Activated CD8-positive, alpha-beta memory T cell treated with anti-CD3 and anti-CD28 coated beads for 48 hours (primary cell): Measurements from ENCODE around the gene DLK2.
"Not testable (repeated sequence)": the region's sequence is repeated elsewhere in the genome, so short reads cannot be mapped to it uniquely, and the experiment has no call there.

Experiments
- DNase-seq, 3 experiments: peaks; one replicate each; pipeline ENCODE4 v3.0.0-alpha.2; 2020; ENCODE audit warnings: low read depth in 2 of 3, low spot score in 2 of 3

The DLK2 gene

DNA sequence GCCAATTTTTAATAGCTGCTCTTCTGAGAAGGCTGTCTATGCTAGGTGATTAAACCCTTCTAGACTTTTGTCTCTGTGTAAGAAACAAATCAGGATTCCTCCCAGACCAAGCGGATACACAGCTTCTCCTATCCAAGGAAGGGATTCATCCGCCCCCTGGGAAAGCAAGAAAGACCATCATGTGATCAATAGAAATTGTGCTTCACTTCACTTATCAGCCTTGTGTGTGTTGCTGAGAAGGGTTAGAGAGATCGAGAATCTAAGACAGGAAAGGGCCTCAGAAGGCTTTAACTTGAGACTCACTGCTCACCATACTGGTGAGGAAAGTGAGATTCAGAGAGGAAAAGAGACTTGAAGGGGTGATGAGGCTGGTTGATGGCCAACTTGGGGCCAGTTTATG is 26.5 kb downstream of the DLK2 start:
- no peak for DNase-seq

DNA sequence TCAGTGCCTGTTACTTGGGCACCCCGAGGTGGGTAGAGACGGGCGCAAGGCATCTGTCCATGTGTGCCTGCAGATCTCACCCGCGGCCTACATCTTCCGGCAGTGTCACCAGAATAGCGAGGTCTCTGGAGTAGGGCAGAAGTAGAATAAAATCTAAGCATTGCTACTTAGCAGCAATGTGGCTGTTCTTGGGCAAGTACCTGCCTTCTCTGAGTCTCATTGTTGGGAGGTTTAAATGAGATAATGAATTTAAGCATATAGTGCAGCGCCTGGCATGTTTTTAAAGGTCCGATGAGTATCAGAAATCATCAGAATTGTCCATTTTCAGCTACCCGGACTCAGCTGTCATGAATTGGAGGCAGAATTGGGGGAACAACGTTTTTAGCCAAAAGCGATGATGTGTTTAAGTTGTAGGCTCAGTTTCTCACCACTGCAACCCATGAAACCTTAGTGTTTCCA is 27.2 kb downstream of the DLK2 start:
- no peak for DNase-seq

DNA sequence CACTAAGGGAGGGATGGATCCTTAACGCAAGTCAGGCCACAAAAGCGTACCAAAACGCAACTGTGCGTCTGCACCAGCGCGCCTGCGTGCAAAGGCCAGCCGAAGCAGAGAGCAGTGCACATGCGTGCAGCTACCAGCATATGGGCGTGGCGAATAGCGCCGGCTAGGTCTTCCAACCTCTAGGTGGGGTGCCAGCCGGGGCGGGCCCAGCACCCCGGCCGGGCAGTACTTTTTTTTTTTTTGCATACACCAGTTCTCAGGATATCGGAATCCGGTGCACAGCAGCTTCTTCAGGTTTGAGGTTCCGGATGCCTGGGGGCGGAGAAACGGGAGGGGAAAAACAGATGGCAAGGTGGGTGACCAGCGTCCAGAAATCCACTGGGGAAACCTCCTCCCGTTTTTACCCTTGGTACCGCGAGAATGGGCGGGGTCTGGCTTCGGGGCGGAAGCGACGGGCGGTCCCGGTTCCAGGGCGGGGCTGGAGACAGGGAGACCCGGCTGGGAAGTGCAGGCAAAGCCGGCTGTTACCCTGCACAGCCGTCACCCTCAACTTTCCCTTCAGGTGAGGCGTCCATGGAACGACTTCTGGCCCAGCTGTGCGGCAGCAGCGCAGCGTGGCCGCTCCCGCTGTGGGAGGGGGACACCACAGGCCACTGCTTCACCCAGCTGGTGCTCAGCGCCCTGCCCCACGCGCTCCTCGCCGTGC is 27.8 kb downstream of the DLK2 start, which contains the start of gene ABCC10:
Gene ABCC10, plus strand, starts transcription at position 136 of the 706 bp plus-strand sequence. Its CDS starts 438 bp downstream, at position 574.
- DNase-seq, result peak; percentile 82 to 90 (median 85)

DNA sequence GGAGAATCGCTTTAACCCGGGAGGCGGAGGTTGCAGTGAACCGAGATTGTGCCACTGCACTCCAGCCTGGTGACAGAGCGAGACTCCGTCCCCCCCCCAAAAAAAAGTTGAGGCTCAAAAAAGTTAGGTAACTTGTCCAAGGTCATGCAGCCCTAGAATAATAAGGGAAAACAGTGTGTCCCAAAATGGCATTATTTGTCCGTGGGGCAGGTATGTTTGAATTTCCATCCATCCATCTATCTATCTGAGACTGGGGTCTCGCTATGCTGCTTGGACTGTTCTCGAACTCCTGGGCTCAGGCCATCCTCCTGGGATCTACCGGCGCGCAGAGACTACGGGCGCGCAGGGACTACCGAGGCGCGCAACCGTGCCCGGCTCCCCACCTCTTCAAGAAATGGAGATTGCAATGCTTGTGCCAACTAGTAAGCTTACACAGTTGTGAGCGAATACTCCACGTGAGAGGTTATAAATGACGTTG is 28.4 kb downstream of the DLK2 start:
- no peak for DNase-seq

DNA sequence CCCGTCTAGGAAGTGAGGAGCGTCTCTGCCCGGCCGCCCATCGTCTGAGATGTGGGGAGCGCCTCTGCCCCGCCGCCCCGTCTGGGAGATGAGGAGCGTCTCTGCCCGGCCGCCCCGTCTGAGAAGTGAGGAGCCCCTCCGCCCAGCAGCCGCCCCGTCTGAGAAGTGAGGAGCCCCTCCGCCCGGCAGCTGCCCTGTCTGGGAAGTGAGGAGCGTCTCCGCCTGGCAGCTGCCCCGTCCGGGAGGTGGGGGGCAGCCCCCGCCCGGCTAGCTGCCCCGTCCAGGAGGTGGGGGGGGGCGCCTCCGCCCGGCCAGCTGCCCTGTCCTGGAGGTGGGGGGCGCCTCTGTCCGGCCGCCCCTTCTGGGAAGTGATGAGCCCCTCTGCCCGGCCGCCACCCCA is 30.3 kb downstream of the DLK2 start:
- DNase-seq, result not testable (repeated sequence)

DNA sequence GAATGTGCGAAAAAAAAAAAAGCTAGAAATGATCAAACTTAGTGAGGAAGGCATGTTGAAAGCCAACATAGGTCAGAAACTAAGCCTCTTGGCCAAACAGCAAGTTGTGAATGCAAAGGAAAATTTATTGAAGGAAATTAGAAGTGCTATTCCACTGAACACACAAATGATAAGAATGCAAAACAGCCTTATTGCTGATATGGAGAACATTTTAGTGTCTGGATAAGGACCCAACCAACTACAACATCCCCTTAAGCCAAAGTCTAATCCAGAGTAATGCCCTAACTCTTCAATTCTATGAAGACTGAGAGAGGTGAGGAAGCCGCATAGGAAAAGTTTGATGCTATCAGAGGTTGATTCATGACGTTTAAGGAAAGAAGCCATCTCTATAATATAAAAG is 33.5 kb downstream of the DLK2 start:
- no peak for DNase-seq

DNA sequence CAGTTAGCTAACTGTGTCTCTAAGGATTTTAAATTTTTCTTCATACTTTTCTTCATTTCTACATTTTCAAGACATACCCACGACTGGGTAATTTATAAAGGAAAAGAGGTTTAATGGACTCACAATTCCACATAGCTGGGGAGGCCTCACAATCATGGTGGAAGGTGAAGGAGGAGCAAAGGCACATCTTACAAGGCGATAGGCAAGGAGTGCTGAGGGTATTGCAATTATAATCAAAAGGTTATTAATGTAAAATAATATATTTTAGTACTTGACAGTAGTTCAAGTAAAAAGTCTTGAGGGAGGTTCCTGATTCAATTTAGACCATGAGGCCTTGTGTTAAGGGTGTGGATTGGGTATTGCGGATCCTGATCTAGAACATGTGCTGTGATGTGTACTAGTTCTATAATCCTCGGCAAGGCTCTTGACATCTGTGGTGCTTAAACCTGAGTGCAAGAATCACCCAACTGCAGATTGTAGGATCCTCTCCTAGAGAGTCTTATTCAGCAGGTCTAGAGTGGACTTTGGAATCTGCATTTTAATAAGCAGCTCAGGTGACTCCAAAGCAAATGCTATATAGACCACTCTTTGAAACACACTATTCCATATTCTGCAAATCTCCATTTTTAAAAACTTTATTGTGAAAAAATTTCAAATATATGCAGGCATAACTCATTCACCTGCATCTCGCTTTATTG is 35.2 kb downstream of the DLK2 start:
- no peak for DNase-seq

DNA sequence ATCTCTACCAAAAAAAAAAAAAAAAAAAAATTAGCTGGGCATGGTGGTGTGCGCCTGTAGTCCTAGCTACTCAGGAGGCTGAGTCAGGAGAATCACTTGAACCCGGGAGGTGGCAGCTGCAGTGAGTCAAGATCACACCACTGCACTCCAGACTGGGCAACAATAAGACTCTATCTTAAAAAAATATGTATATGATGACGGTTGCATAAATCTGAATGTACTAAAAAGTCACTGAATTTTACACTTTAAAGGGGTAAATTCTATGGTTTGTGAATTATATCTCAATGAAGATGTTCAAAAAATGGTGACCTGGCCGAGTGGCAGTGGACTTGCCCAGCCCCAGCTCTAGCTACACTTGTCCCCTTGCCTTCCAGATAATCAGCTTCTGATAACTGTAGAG is 38.4 kb downstream of the DLK2 start:
- DNase-seq, result no peak

DNA sequence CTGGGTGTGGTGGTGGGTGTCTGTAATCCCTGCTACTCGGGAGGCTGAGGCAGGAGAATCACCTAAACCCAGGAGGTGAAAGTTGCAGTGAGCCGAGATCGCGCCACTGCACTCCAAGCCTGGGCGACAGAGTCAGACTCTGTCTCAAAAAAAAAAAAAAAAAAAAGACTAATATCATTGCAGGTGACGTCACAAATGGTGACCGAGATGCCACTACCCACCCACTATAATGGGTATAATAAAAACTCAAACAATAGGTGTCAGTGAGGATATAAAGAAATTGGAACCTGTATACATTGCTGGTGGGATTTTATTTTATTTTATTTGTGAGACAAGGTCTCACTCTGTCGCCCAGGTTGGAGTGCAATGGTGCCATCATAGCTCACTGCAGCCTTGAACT is 40.1 kb downstream of the DLK2 start:
- not testable (repeated sequence) for DNase-seq

DNA sequence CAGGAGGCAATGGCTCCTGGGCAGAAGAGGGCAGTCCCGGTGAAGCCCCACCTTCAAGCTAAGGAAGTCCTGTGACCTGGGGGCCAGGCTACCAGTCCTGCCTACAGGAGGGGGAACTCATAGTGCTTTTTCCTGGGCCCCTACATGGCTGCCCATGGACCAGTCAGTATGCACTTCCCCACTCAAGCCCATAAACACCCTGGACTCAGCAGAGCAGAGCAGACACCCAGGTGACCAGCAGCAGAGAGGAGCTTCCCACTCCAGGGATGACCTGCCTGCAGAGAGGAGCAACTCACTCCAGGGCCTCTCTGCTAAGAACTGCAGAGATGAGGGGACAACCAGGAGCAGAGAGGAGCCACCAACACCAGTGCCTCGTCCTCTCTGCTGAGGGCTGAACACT is 42.3 kb downstream of the DLK2 start:
- DNase-seq, result no peak

DNA sequence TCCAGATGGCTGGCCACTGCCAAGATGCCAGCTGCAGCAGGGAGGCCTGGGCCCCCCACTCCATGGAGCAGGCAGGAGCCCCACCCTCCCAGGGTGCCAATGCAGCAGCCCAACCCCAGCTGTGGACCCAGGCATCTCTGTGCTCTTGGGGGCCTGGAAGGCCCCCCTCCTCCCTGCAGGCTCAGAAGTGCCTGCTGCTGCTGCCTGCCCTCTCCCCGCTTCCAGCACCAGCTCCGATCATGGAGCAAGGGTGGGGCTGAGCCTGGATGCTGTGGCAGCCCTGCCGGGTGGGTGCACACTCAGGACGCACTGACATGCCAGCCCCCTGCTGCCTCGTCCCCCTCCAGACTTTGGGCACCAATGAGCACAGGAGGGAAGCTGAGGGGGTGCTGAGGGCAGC is 42.8 kb downstream of the DLK2 start:
- no peak for DNase-seq

DNA sequence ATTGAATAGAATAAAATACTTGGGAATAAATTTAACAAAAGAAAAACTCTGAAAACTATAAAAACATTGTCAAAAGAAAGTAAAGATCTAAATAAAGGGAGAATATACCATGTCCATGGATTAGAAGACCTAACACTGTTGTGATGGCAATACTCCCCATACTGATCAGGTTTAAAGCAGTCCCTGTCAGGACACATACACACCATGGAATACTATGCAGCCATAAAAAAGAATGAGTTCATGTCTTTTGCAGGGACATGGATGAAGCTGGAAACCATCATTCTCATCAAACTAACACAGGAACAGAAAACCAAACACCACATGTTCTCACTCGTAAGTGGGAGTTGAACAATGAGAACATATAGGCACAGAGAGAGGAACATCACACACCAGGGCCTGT is 44.6 kb downstream of the DLK2 start:
- DNase-seq, result not testable (repeated sequence)

DNA sequence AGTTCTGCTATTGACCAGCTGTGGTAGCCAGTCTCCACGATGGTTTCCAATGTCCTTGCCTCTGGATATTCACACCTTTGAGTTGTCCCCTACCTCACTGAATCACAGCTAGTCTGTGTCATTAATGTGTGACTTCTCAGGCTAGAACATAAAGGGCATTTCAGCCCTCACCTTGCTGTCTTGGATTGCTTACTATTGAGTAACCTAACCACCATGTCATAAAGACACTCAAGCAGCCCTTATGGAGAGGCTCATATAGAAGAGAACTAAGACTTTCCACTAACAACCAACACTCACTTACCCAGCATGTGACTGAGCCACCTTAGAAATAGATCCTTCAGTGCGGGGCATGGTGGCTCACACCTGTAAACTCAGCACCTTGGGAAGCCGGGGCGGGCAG is 47.1 kb downstream of the DLK2 start:
- no peak for DNase-seq

DNA sequence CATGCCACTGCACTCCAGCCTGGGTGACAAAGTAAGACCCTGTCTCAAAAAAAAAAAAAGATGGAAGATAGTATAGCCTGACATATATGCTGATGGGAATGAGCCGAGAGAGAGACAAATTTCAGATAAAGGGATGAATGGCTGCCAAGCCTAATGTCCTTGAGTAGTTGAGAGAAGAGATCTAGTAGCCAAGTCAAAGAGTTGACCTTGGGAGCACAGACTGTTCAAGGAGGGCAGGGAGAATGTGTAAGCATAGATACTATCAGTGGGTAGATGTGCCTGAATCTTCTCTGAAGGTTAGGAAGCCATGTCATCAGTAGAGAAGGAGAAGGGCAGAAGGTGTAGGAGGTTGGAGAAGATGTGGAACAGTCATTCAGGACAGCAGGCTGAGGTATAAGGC is 48.1 kb downstream of the DLK2 start:
- DNase-seq, result no peak

DNA sequence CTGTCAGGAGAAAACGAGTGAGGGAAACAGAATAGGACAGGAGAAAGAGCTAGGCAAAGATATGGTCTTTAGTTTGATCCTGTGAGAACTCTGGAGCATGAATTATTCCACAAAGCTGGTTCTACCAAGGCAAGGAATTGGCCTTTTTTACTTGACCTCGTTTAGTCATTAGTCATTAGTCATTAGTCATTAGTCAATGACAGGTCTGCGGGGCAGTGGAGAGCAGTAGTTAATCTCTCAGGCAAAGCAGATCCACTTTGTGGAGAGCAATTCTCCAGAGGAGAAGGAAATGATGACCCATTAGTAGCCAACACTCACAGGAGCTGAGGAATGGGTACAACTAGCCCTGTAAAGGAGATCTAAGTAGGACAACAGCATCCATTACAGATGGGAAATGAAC is 50.0 kb downstream of the DLK2 start:
- DNase-seq, result no peak

DNA sequence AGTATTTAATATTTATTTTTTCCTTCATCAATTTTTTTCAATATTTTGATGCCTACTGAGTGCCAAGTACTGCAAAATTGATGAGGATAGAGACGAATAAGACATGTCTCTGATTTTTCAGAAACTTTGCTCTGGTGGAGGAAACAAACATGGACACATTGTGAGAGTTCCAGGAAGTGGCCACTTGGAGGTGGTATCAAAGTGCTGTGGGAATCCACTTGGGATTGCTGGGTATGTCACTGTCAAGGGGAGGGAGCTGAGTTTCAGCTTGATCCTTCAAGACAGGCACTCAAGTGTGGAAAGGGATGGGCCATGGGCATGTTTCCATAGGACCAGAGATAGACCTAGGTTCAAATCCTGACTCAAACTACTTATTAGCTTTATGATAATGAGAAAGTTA is 52.5 kb downstream of the DLK2 start:
- no peak for DNase-seq

DNA sequence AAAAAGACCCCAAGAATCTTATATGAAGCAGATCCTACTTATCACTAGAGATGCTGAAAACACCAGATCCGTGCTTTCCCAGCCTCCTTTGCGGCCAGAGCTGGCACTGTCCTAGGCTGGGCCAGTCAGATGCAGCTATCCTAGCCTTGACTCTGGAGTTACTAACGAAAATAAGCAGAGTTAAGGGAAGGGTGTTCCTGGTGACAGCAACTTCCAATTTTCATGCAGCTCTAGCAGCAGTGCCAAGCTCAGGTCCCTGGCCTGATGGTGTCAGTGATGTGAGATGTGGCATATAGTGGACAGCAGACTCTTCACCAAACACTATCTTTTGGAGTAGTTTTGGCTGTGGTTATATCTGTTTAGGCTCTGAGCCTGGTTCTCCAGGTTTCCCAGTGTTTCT is 53.6 kb downstream of the DLK2 start:
- DNase-seq, result no peak
